KMS-11 (cell line): ENCODE results near the gene ZMYND10.

Source experiments
- H2AFZ ChIP-seq: fragments of 200-600 bp; sonication (generic); 2 replicates; pipeline ENCODE4 v1.6.1; 2016; ENCODE audit warnings: antibody characterized with exemption, mixed run types, low read depth
- H3K27ac ChIP-seq: fragments of 200-600 bp; sonication (generic); 2 replicates; pipeline ENCODE4 v1.6.1; 2016; ENCODE audit warnings: mild to moderate bottlenecking, mixed run types
- H3K27me3 ChIP-seq: fragments of 200-600 bp; sonication (generic); 2 replicates; pipeline ENCODE4 v1.6.1; 2017; ENCODE audit warnings: mild to moderate bottlenecking, low read depth, mixed run types, moderate library complexity; ENCODE audit not compliant: insufficient read depth
- H3K36me3 ChIP-seq: fragments of 200-600 bp; sonication (generic); 2 replicates; pipeline ENCODE4 v1.6.1; 2017; ENCODE audit warnings: mild to moderate bottlenecking, mixed run types; ENCODE audit not compliant: insufficient read depth
- H3K4me1 ChIP-seq: fragments of 200-600 bp; sonication (generic); 2 replicates; pipeline ENCODE4 v1.6.1; 2016; ENCODE audit warnings: mild to moderate bottlenecking, low read depth, mixed run types; ENCODE audit not compliant: poor library complexity, severe bottlenecking
- H3K4me2 ChIP-seq: fragments of 200-600 bp; sonication (generic); 2 replicates; pipeline ENCODE4 v1.7.0; 2016; ENCODE audit warnings: mild to moderate bottlenecking, mixed run types
- H3K4me3 ChIP-seq: fragments of 200-600 bp; sonication (generic); IDR thresholded peaks from 2 replicates; pipeline ENCODE4 v1.6.1; 2017; ENCODE audit warnings: low read depth, low read length, mixed read lengths; ENCODE audit not compliant: insufficient read depth
- H3K79me2 ChIP-seq: fragments of 200-600 bp; sonication (generic); 2 replicates; pipeline ENCODE4 v1.6.1; 2016; ENCODE audit warnings: low read depth, mixed run types; ENCODE audit not compliant: insufficient read depth
- H3K9ac ChIP-seq: fragments of 200-600 bp; sonication (generic); 2 replicates; pipeline ENCODE4 v1.6.1; 2016; ENCODE audit warnings: mild to moderate bottlenecking, mixed run types
- H4K20me1 ChIP-seq: fragments of 200-600 bp; sonication (generic); 2 replicates; pipeline ENCODE4 v1.6.1; 2016; ENCODE audit warnings: mild to moderate bottlenecking, mixed run types; ENCODE audit not compliant: insufficient read depth
- CTCF ChIP-seq: fragments of 200-600 bp; sonication (generic); conservative IDR thresholded peaks from 2 replicates; pipeline ENCODE4 v1.6.1; 2017; ENCODE audit warnings: low read depth, mild to moderate bottlenecking, antibody characterized with exemption, low read length, moderate library complexity, mixed read lengths

ZMYND10 gene

DNA sequence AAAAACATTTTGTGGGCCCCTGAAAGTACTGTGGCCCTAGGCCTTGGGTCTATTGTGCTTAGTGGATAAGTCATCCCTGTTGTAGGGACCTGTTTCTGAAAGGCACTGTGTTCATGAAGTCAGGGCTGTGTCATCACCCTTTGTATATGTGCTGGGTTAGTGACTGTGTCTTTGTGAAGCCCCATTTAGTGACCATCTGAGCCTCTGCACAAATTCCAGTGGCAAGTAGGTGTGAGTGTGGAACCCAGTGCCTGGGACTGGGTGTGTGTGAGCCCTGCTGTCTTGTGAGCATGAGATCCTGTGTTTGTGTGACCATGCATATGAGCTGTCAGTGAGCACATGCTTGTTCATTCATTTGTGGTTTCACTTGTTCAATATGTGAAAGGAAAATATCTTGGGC, 40.9 kb downstream of the ZMYND10 start:
- Histone ChIP-seq H3K4me1 (peaks cover 8% of the 10 kb centered on the region), H3K9ac (no peak overlapping the region), H3K4me3 (no peak overlapping the region), H3K27ac (no peak overlapping the region), H3K27me3 (no peaks in the 10 kb centered on the region), H3K79me2 (no peaks in the 10 kb centered on the region), H4K20me1 (no peaks in the 10 kb centered on the region), H2AFZ (no peak overlapping the region), H3K36me3 (no peaks in the 10 kb centered on the region), H3K4me2 (no peak overlapping the region)
- no peak for TF ChIP-seq CTCF

- H4K20me1 ChIP-seq, result no peaks in the 10 kb centered on the region
- TF ChIP-seq CTCF, result no peak
- no peak within 1 kb of the TSS for H2AFZ ChIP-seq
- no peaks in the 10 kb centered on the region for H3K79me2 ChIP-seq
- H3K36me3 ChIP-seq, result no peaks in the 10 kb centered on the region
- no peak within 1 kb of the TSS for H3K4me2 ChIP-seq
- H3K4me1 ChIP-seq, result peaks cover 11% of the 10 kb centered on the region
- no peak within 1 kb of the TSS for H3K27ac ChIP-seq
- H3K4me3 ChIP-seq, result no peak within 1 kb of the TSS
- H3K9ac ChIP-seq, result no peak within 1 kb of the TSS
- no peaks in the 10 kb centered on the region for H3K27me3 ChIP-seq
Observed at GRCh38 chr3:50303013-50303815, 42.3 kb downstream of the ZMYND10 start, which contains the start of gene HYAL1. Gene HYAL1 (minus strand): TSS chr3:50303574. CDS start chr3:50302956, 618 bp downstream.

- no peak for TF ChIP-seq CTCF
- H3K27me3 ChIP-seq, result no peaks in the 10 kb centered on the region
- H3K4me1 ChIP-seq, result peaks cover 15% of the 10 kb centered on the region
- H4K20me1 ChIP-seq, result no peaks in the 10 kb centered on the region
- H3K4me3 ChIP-seq, result no peak overlapping the region
- H3K4me2 ChIP-seq, result no peak overlapping the region
- no peak overlapping the region for H3K27ac ChIP-seq
- H3K9ac ChIP-seq, result no peak overlapping the region
- H3K79me2 ChIP-seq, result no peaks in the 10 kb centered on the region
- H3K36me3 ChIP-seq, result no peaks in the 10 kb centered on the region
- no peak overlapping the region for H2AFZ ChIP-seq
Observed at GRCh38 chr3:50302095-50303012, 43.2 kb downstream of the ZMYND10 start.

DNA sequence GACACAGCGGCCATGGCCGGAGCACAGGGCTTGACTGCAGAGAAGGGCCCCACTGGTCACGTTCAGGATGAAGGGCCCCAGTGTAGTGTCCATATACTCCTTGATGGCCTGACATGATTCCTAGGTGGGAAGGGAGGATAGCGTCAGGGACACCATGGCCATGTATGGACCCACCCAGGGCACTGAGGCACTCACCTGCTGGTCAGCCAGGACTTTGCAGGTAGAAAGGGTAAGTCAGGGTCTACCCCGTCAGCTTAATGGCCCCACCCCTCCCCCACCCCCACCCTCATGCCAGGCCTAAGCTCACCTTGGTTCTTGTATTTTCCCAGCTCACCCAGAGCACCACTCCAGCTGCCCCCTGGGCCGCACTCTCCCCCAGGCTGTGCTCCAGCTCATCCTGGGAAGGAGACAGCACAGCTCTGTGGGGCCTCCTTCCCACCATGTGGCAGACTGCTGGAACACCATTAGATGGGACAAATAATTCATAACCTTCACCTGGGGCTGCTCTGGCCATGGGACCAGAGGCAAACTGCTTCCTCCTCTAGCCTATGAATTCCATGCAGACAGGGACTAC, 44.8 kb downstream of the ZMYND10 start:
- Histone ChIP-seq H3K27me3 (no peaks in the 10 kb centered on the region), H3K4me1 (peaks cover 15% of the 10 kb centered on the region), H3K79me2 (no peaks in the 10 kb centered on the region), H2AFZ (no peak overlapping the region), H3K36me3 (no peaks in the 10 kb centered on the region), H3K9ac (no peak overlapping the region), H3K27ac (no peak overlapping the region), H4K20me1 (no peaks in the 10 kb centered on the region), H3K4me2 (no peak overlapping the region), H3K4me3 (no peak overlapping the region)
- TF ChIP-seq CTCF, result no peak
